NCI-H1417 treated with DMSO at 0.1 percent for 48 hours (cell line): Measurements from ENCODE around the gene BCR.

ENCODE experiments used
- DNase-seq: peaks from one replicate; lab custom pipeline; 2025; lab: John Stamatoyannopoulos, UW

BCR gene

DNA sequence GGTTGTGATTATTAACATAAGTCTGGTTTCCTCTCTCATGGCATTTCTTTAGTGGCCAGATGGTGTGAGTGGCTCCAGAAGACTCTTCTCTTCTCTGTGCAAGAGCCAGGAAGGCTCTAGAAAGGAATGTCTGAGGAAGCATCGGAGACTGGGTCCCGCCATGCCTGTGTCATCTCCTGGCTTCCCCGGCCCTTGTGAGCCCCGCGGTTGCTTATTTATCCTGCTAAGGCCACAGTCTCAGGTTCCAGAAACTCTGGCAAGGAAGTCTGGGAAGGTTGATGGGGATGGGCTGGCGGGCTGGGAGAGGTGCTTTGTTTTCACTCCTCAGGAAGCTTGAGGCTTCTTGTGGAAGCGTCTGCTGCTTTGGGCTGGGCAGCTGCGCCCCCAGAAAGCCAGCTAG, 18.9 kb downstream of the BCR start:
- DNase-seq, result no peak

- DNase-seq, result no peak
These were observed 20.6 kb downstream of the BCR start for GRCh38 chr22:23200898-23201297.

GRCh38 chr22:23202812-23203451, 22.6 kb downstream of the BCR start:
- DNase-seq, result no peak

GRCh38 chr22:23203452-23204124, 23.3 kb downstream of the BCR start:
- no peak for DNase-seq

DNA sequence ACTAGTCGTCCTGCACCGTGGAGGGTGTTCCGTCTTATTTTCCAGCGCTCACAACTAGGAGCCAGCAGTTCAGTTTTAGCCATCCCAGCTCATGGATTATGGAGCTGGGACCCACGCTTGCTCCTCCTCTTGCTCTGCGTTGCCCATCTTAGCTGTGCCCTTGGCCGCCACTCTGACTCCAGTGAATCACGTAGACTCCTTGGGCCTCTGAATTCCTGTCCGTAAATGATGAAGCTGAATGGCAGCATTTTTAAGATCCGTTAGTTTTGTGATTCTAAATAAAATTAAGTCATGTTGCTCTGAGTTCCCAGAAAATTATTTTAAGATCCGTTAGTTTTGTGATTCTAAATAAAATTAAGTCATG, 23.8 kb downstream of the BCR start:
- no peak for DNase-seq

GRCh38 chr22:23204541-23205157, 24.3 kb downstream of the BCR start:
- no peak for DNase-seq

- DNase-seq, result no peak
These were observed 25.2 kb downstream of the BCR start for GRCh38 chr22:23205339-23206049.

GRCh38 chr22:23206915-23207314, 26.6 kb downstream of the BCR start:
- DNase-seq, result no peak

DNA sequence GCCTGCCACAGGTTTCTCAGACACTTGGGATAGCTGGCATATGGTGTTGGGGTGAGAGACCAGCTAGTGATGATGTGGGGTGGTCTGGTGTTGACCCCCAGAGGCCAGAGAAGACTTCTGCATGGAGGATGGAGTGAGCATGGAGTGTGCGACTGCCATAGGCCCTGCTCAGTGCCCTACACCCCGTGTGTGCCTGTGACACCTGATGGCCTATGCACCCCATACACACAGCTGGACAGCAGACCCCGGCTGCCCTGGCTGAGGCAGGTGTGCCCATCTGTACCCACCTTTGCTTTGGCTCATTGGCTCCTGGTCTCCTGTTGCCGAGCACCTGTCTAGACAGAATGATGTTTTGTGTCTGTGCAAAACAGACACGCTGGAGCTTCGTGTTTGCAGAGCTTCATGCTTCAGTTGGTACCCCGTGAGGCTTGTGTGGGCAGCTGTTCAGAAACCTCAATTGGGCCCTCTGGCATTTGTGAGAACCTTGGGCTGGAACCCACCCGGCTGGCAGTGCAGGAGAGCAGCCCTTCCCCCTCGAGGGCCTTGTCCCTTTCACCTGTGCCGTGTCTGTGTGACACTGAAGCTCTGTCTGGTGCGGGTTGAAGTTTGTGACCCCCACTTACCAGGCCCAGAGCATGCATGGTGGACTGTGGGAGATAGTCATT, 27.6 kb downstream of the BCR start:
- no peak for DNase-seq

GRCh38 chr22:23210428-23211170, 30.3 kb downstream of the BCR start:
- no peak for DNase-seq

- no peak for DNase-seq
These were observed 31.3 kb downstream of the BCR start for GRCh38 chr22:23211622-23212021.

GRCh38 chr22:23212061-23213021, 32.0 kb downstream of the BCR start:
- peak; percentile 58 for DNase-seq

- no peak for DNase-seq
These were observed 32.8 kb downstream of the BCR start for GRCh38 chr22:23213022-23213555.

- no peak for DNase-seq
These were observed 33.4 kb downstream of the BCR start for GRCh38 chr22:23213581-23214334.

- DNase-seq, result no peak
These were observed 34.1 kb downstream of the BCR start for GRCh38 chr22:23214398-23214797.

DNA sequence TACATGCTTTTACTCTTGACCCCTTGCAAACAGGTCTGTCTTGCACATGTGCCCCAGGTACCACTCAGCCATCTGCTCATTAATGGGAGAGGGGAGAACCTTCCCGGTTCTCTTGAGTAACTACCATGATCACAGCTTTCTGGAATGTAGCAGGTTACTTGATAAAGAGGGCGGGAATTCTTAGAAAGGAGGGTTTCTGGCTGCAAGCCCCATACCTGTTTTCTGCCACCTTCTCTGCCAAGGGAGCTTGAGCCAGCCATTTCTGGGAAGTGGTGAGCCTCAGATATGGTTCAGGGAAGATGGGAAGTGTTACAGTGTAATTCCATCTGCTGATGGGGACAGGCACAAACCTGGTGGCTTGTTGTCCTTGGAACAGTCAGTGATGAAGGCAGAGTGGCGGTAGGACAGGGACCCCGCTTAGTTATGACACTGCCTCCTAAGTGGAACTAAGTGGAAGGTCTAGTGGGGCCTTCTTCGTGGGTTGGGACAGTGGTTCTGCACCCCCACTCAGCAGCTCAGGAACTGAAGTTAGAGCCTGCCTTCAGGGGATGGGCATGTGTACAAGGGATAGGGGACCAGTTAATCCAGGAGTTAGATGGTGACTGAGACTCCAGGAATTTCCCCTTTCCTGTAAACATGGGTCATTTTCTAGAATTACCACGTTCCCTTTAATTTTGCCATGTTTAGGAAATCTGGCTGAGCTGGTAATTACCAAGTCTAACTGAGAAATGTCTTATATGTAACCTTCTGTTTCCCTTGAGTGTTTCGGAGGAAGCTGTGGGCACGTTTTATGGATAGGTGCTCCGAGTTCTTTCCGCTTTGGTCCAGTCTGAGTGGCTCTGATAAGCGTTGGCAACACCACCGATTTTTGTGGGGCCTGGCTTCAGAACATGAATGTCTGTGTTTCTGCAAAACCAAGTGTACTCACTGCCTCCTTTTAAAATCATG, 35.3 kb downstream of the BCR start:
- DNase-seq, result no peak

DNA sequence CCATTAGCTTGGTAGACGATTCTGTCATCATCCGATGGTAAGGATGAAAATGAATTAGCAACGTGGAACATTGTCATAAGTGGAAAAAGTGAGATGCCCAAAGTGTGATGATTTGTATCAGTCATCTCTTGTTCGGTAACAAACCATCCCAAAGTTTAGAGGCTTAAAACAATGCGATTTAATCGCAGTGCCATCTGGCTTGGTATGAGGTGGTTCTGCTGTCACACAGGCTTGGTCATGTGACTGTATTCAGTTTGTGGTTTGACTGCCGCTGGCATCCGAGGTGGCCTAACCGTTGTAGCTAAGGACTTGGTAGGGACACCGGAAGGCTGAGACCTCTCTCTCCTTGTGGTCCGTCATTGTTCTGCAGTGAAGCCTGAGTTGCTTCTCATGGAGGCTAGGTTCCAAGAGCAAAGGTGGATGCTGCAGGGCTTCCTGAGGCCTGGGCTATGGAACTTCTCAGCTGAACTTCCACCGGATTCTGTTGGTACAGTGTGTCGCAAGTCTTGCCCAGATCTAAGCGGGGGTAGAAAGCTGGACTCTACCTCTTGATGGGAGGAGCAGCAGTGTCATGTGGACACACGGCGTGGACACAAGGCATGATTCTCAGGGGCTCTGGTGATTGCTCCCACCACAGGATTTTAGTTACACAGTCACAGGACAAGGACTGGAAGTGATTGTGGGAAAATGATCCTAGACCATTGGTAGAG, 36.3 kb downstream of the BCR start:
- no peak for DNase-seq
